NB4 (cell line): ENCODE data around the gene CCHCR1.

ENCODE experiments used
- CTCF ChIP-seq: IDR thresholded peaks from one replicate; pipeline ENCODE4 v1.5.1; 2012; ENCODE audit warnings: low read depth, low read length
- MAX ChIP-seq: IDR thresholded peaks from 2 replicates; pipeline ENCODE4 v1.6.1; 2011; ENCODE audit warnings: low read depth, low read length
- MYC ChIP-seq: IDR thresholded peaks from 2 replicates; pipeline ENCODE4 v1.6.1; 2011; ENCODE audit warnings: low read depth, low read length
- POLR2A ChIP-seq: IDR thresholded peaks from 2 replicates; pipeline ENCODE4 v1.6.1; 2011; ENCODE audit warnings: mild to moderate bottlenecking; ENCODE audit not compliant: insufficient read length; ENCODE audit errors: extremely low read depth

- no peak for TF ChIP-seq CTCF
- no peak for TF ChIP-seq POLR2A
- TF ChIP-seq MYC: no peak
- no peak for TF ChIP-seq MAX
These were observed 961 bp downstream of the CCHCR1 start for GRCh38 chr6:31156641-31157040.
